HepG2 (cell line): ENCODE data around the gene AGXT. TPM values are rescaled to one million over a fixed set of nuclear protein-coding genes. Genes with fewer than 3 reads are reported as not detected.

Source experiments
- ATF7 ChIP-seq, 2 experiments: fragments of 450-650 bp in 1 of 2; sonication (generic) in 1 of 2; formaldehyde crosslinking in 1 of 2; IDR thresholded peaks; 2 replicates each; pipeline versions ENCODE4 v1.4.0 to v1.6.1; 2016 to 2020; ENCODE audit warnings: antibody characterized with exemption in 1 of 2, mild to moderate bottlenecking in 1 of 2, missing genetic modification reagents in 1 of 2
- ATRX ChIP-seq: sonication (generic); formaldehyde crosslinking; IDR thresholded peaks from 2 replicates; pipeline ENCODE4 v1.4.0; 2020; ENCODE audit warnings: missing genetic modification reagents, borderline replicate concordance
- KLF9 ChIP-seq: IDR thresholded peaks from 2 replicates; pipeline ENCODE4 v1.6.1; 2016; ENCODE audit warnings: low read depth
- MAFF ChIP-seq: IDR thresholded peaks from 2 replicates; pipeline ENCODE4 v1.6.1; 2011; ENCODE audit warnings: low read depth, low read length, improper control_type of control experiment
- NAIF1 ChIP-seq: sonication (generic); formaldehyde crosslinking; IDR thresholded peaks from 2 replicates; pipeline ENCODE4 v1.5.0; 2020; ENCODE audit warnings: mild to moderate bottlenecking, missing genetic modification reagents, borderline replicate concordance
- RBAK ChIP-seq: sonication (generic); formaldehyde crosslinking; IDR thresholded peaks from 2 replicates; pipeline ENCODE4 v1.5.1; 2020; ENCODE audit warnings: mild to moderate bottlenecking, missing genetic modification reagents
- RFX5 ChIP-seq: IDR thresholded peaks from 2 replicates; pipeline ENCODE4 v1.6.1; 2011; ENCODE audit warnings: low read depth, low read length, improper control_type of control experiment
- RXRB ChIP-seq: IDR thresholded peaks from 2 replicates; pipeline ENCODE4 v1.6.1; 2016; ENCODE audit warnings: borderline replicate concordance, missing genetic modification reagents, missing compliant biosample characterization
- ZNF256 ChIP-seq: sonication (generic); formaldehyde crosslinking; conservative IDR thresholded peaks from 2 replicates; pipeline ENCODE4 v1.4.0; 2020; ENCODE audit warnings: missing genetic modification reagents
- ZNF350 ChIP-seq: sonication (generic); formaldehyde crosslinking; IDR thresholded peaks from 2 replicates; pipeline ENCODE4 v1.4.0; 2020; ENCODE audit warnings: mild to moderate bottlenecking, low read depth, missing genetic modification reagents, borderline replicate concordance
- ZNF547 ChIP-seq: sonication (generic); formaldehyde crosslinking; IDR thresholded peaks from 2 replicates; pipeline ENCODE4 v1.5.1; 2020; ENCODE audit warnings: mild to moderate bottlenecking, missing genetic modification reagents
- ZNF776 ChIP-seq: sonication (generic); formaldehyde crosslinking; IDR thresholded peaks from 2 replicates; pipeline ENCODE4 v1.4.0; 2020; ENCODE audit warnings: mild to moderate bottlenecking, missing genetic modification reagents
- ZNF790 ChIP-seq: sonication (generic); formaldehyde crosslinking; IDR thresholded peaks from 2 replicates; pipeline ENCODE4 v1.8.0; 2022; ENCODE audit warnings: missing genetic modification reagents, mild to moderate bottlenecking, borderline replicate concordance
- polyA plus RNA-seq, 8 experiments: library from polyadenylated mRNA; depleted of rRNA in 3 of 8; stranded (reverse) in 7 of 8; unstranded in 1 of 8; fragments of >200 nt; fragmentation: Illumina TruSeq in 4 of 8; extraction: Trizol in 4 of 8; gene quantifications; 2 replicates each; pipeline versions ENCODE4 v1.2.1 to v1.2.3, GENCODE V29; 2011 to 2016; ENCODE audit warnings: low read depth in 4 of 8, missing spikeins in 1 of 8, mixed read lengths in 1 of 8; ENCODE audit not compliant: insufficient read depth in 1 of 8
- total RNA-seq, 5 experiments: library from RNA; depleted of rRNA; stranded (reverse); fragments of >200 nt; fragmentation: Illumina TruSeq; extraction: Trizol; gene quantifications; 2 replicates each; pipeline ENCODE4 v1.2.3, GENCODE V29; 2016; ENCODE audit warnings: low read depth in 1 of 5
- TF ChIP-seq, protein P1 (sequence below): IDR thresholded peaks from 2 replicates; pipeline ENCODE4 v1.6.1; 2016; ENCODE audit warnings: missing biosample characterization, missing genetic modification reagents, low read depth
- TF ChIP-seq, protein P2 (sequence below): IDR thresholded peaks from 2 replicates; pipeline ENCODE4 v1.6.1; 2016; ENCODE audit warnings: missing genetic modification reagents, missing compliant biosample characterization
- TF ChIP-seq, protein P3 (sequence below), 2 experiments: IDR thresholded peaks; 2 replicates each; pipeline ENCODE4 v1.6.1; 2011 to 2012; ENCODE audit warnings: low read length in 2 of 2, borderline replicate concordance in 1 of 2, low read depth in 1 of 2, mild to moderate bottlenecking in 1 of 2, moderate library complexity in 1 of 2
- TF ChIP-seq, protein P4 (sequence below): fragments of 450-650 bp; IDR thresholded peaks from 2 replicates; pipeline ENCODE4 v1.6.1; 2017; ENCODE audit warnings: mild to moderate bottlenecking

AGXT gene
- total and polyA plus RNA-seq, 2 of the 13 experiments (the other 11 are each of a cell fraction or from before 2014, with no cell fraction given) = 41.9 to 96.1 TPM

DNA sequence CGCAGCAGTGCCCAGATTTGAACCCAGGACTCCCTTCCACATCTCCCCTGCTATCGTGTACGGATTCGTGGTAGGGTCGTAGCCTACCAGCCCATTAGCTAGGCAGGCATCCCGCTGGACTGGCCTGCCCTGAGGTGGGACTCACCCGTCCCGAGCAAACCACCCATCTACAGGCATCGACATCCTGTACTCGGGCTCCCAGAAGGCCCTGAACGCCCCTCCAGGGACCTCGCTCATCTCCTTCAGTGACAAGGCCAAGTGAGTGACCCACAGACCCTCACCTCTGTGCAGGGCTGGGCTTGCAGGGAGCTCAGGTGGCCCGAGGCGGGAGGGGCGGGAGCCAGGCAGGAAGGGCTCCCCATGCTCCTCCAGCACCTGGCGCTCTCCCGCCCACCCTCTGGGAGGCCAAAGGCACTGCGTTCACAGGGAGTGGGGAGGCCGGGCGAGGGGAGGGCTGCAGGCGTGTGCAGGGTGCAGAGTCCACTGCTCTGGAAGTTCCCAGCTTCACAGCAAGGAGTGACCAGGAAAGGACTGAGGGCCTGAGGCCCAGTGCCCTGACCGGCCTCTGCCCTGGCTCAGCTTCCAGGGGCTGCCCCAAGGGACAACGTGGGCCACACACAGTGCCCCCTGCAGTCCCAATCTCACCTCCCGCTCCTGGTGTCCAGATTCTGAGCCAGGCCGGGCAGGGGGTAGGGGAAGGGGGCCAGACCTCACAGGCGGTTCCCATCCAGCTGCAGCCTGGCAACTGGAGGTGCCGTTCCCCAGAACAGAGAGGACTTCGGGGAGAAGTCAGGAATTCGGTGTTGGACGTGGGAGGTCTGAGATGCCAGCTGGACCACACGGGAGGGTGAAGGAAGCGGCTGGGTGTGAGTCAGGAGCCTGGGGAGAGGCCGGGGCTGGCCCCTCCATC lies 5.4 kb downstream of the AGXT start (continued):
- TF ChIP-seq, protein P1, sequence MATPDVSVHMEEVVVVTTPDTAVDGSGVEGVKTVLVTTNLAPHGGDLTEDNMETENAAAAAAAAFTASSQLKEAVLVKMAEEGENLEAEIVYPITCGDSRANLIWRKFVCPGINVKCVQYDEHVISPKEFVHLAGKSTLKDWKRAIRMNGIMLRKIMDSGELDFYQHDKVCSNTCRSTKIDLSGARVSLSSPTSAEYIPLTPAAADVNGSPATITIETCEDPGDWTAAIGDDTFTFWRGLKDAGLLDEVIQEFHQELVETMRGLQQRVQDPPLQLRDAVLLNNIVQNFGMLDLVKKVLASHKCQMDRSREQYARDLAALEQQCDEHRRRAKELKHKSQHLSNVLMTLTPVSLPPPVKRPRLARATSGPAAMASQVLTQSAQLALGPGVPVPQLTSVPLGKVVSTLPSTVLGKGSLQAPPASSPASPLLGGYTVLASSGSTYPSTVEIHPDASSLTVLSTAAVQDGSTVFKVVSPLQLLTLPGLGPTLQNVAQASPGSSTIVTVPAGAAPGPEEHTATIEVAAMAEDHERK (CRISPR knock-in tag) = no peak
- TF ChIP-seq ATF7 (IDR thresholded peaks at IDR 0.05) = no peak
- TF ChIP-seq ATF7 (CRISPR knock-in tag; IDR thresholded peaks at IDR 0.05) = peak; percentile 76; the same call in 1 of the 2 replicates
- 0 out of 2 replicates have a peak, but pooled peaks have one; percentile 58 for TF ChIP-seq ZNF256 (CRISPR knock-in tag)
- no peak for TF ChIP-seq NAIF1 (CRISPR knock-in tag)
- TF ChIP-seq RFX5 = 0 out of 2 replicates have a peak, but pooled peaks have one; percentile 15
- TF ChIP-seq, protein P2, sequence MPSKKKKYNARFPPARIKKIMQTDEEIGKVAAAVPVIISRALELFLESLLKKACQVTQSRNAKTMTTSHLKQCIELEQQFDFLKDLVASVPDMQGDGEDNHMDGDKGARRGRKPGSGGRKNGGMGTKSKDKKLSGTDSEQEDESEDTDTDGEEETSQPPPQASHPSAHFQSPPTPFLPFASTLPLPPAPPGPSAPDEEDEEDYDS (CRISPR knock-in tag) = peak; percentile 86
- TF ChIP-seq KLF9 = peak; percentile 56; the same call in 1 of the 2 replicates
- TF ChIP-seq ZNF790 (CRISPR knock-in tag) = peak; percentile 85; the same call in 1 of the 2 replicates
- TF ChIP-seq, protein P3, sequence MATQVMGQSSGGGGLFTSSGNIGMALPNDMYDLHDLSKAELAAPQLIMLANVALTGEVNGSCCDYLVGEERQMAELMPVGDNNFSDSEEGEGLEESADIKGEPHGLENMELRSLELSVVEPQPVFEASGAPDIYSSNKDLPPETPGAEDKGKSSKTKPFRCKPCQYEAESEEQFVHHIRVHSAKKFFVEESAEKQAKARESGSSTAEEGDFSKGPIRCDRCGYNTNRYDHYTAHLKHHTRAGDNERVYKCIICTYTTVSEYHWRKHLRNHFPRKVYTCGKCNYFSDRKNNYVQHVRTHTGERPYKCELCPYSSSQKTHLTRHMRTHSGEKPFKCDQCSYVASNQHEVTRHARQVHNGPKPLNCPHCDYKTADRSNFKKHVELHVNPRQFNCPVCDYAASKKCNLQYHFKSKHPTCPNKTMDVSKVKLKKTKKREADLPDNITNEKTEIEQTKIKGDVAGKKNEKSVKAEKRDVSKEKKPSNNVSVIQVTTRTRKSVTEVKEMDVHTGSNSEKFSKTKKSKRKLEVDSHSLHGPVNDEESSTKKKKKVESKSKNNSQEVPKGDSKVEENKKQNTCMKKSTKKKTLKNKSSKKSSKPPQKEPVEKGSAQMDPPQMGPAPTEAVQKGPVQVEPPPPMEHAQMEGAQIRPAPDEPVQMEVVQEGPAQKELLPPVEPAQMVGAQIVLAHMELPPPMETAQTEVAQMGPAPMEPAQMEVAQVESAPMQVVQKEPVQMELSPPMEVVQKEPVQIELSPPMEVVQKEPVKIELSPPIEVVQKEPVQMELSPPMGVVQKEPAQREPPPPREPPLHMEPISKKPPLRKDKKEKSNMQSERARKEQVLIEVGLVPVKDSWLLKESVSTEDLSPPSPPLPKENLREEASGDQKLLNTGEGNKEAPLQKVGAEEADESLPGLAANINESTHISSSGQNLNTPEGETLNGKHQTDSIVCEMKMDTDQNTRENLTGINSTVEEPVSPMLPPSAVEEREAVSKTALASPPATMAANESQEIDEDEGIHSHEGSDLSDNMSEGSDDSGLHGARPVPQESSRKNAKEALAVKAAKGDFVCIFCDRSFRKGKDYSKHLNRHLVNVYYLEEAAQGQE (IDR thresholded peaks at IDR 0.05; ENCODE audit: borderline replicate concordance in 1 of 2, low read depth in 1 of 2, low read length in 2 of 2) = peak in 1 of 2 experiments; percentile 22; a peak in 1 of 4 replicates
- TF ChIP-seq ZNF350 = peak; percentile 98
- TF ChIP-seq RBAK (CRISPR knock-in tag) = no peak
- TF ChIP-seq, protein P4, sequence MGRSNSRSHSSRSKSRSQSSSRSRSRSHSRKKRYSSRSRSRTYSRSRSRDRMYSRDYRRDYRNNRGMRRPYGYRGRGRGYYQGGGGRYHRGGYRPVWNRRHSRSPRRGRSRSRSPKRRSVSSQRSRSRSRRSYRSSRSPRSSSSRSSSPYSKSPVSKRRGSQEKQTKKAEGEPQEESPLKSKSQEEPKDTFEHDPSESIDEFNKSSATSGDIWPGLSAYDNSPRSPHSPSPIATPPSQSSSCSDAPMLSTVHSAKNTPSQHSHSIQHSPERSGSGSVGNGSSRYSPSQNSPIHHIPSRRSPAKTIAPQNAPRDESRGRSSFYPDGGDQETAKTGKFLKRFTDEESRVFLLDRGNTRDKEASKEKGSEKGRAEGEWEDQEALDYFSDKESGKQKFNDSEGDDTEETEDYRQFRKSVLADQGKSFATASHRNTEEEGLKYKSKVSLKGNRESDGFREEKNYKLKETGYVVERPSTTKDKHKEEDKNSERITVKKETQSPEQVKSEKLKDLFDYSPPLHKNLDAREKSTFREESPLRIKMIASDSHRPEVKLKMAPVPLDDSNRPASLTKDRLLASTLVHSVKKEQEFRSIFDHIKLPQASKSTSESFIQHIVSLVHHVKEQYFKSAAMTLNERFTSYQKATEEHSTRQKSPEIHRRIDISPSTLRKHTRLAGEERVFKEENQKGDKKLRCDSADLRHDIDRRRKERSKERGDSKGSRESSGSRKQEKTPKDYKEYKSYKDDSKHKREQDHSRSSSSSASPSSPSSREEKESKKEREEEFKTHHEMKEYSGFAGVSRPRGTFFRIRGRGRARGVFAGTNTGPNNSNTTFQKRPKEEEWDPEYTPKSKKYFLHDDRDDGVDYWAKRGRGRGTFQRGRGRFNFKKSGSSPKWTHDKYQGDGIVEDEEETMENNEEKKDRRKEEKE = no peak
- peak; percentile 96; the same call in 1 of the 2 replicates for TF ChIP-seq ZNF547 (CRISPR knock-in tag)
- peak; percentile 97 for TF ChIP-seq RXRB
- no peak for TF ChIP-seq MAFF
- TF ChIP-seq ATRX = no peak
- peak; percentile 80; the same call in 1 of the 2 replicates for TF ChIP-seq ZNF776 (CRISPR knock-in tag)
